Measurements from ENCODE around the gene RPEL1. TPM values are rescaled to one million over a fixed set of nuclear protein-coding genes. Genes with fewer than 3 reads are reported as not detected.

The RPEL1 gene
- total RNA-seq, 2 donors from 2014 or later: not detected

GRCh38 chr10:103232772-103233488 is 12.8 kb upstream of the RPEL1 start:
- Histone ChIP-seq H3K9me3 (no peaks in the 10 kb centered on the region), H3K4me1 (peaks cover 12% of the 10 kb centered on the region), H3K4me3 (no peak overlapping the region), H3K27me3 (no peaks in the 10 kb centered on the region), H3K27ac (no peak overlapping the region), H3K36me3 (replicated peaks in 1 of 2; ENCODE audit: insufficient read depth in 1 of 2, low read depth in 2 of 2) (no peaks in the 10 kb centered on the region)
- TF ChIP-seq POLR2A (IDR thresholded peaks at IDR 0.05) (no peak), CTCF (IDR thresholded peaks at IDR 0.05) (no peak)
- ATAC-seq (no peak), DNase-seq (no peak)
- intact Hi-C loops (cut with DNase I): no loop called here
- 71 to 79% methylated on average over 7 of the region's 7 CpGs for WGBS, 2 donors

- Histone ChIP-seq H3K27me3 (no peaks in the 10 kb centered on the region), H3K4me1 (peaks cover 9% of the 10 kb centered on the region), H3K36me3 (replicated peaks in 1 of 2; ENCODE audit: insufficient read depth in 1 of 2, low read depth in 2 of 2) (no peaks in the 10 kb centered on the region), H3K4me3 (no peak overlapping the region), H3K9me3 (no peaks in the 10 kb centered on the region), H3K27ac (no peak overlapping the region)
- DNase-seq: no peak
- WGBS, 2 donors: 86 to 91% methylated on average over 2 of the region's 2 CpGs
- intact Hi-C loops (cut with DNase I): no loop called here
- TF ChIP-seq POLR2A (IDR thresholded peaks at IDR 0.05) (no peak), CTCF (IDR thresholded peaks at IDR 0.05) (no peak)
- no peak for ATAC-seq
Observed at GRCh38 chr10:103235775-103236174, 9.9 kb upstream of the RPEL1 start.

- Histone ChIP-seq H3K27ac (no peak overlapping the region), H3K4me3 (no peak overlapping the region), H3K27me3 (no peaks in the 10 kb centered on the region), H3K36me3 (replicated peaks in 1 of 2; ENCODE audit: insufficient read depth in 1 of 2, low read depth in 2 of 2) (no peaks in the 10 kb centered on the region), H3K9me3 (no peaks in the 10 kb centered on the region), H3K4me1 (peaks cover 18% of the 10 kb centered on the region)
- WGBS, 2 donors: 72 to 73% methylated on average over 11 of the region's 11 CpGs
- no peak for ATAC-seq
- intact Hi-C loops (cut with DNase I): no loop called here
- peak in 3 of 4 donors; percentile 10 to 43 (median 29) for DNase-seq
- TF ChIP-seq CTCF (IDR thresholded peaks at IDR 0.05): peak in 2 of 7 experiments; percentile 7 to 17
- no peak for TF ChIP-seq POLR2A (IDR thresholded peaks at IDR 0.05)
Observed at GRCh38 chr10:103238506-103239252, 7.0 kb upstream of the RPEL1 start.

GRCh38 chr10:103241262-103242011 is 4.2 kb upstream of the RPEL1 start:
- no peaks in the 10 kb centered on the region for H3K9me3 ChIP-seq
- H3K4me1 ChIP-seq: peaks cover 18% of the 10 kb centered on the region
- WGBS, 2 donors: 21 to 24% methylated on average over 6 to 7 of the region's 7 CpGs
- no peak overlapping the region for H3K4me3 ChIP-seq
- DNase-seq (peak; percentile 72 to 83 (median 80)), ATAC-seq (peak; percentile 85)
- H3K36me3 ChIP-seq (replicated peaks in 1 of 2; ENCODE audit: insufficient read depth in 1 of 2, low read depth in 2 of 2): no peaks in the 10 kb centered on the region
- intact Hi-C loops (cut with DNase I): loop anchor here (5.0 to 10.0 kb wide), 2 partner anchors 324 to 407 kb away; partner anchors contain the start of genes CNNM2 and CYP17A1
- peak overlapping the region; percentile 29 to 84 (median 68) for H3K27ac ChIP-seq
- TF ChIP-seq POLR2A (IDR thresholded peaks at IDR 0.05): peak in 1 of 3 donors; percentile 15
- TF ChIP-seq CTCF (IDR thresholded peaks at IDR 0.05): no peak
- H3K27me3 ChIP-seq: no peaks in the 10 kb centered on the region
